ENCODE measurements around the gene NTRK3.

GRCh38 chr15:88144921-88145653 lies 111.5 kb downstream of the NTRK3 start:
- TF ChIP-seq CTCF (conservative IDR thresholded peaks at IDR 0.05), result no peak
- no peak for TF ChIP-seq EZH2 (IDR thresholded peaks at IDR 0.05; ENCODE audit: low read depth)

Data from PC-9 (cell line).